ENCODE measurements around the gene KCNJ12. TPM values are rescaled to one million over a fixed set of nuclear protein-coding genes. Genes with fewer than 3 reads are reported as not detected.

The KCNJ12 gene
- total RNA-seq, 1 experiment from 2014 or later, result 5.8 TPM

DNA sequence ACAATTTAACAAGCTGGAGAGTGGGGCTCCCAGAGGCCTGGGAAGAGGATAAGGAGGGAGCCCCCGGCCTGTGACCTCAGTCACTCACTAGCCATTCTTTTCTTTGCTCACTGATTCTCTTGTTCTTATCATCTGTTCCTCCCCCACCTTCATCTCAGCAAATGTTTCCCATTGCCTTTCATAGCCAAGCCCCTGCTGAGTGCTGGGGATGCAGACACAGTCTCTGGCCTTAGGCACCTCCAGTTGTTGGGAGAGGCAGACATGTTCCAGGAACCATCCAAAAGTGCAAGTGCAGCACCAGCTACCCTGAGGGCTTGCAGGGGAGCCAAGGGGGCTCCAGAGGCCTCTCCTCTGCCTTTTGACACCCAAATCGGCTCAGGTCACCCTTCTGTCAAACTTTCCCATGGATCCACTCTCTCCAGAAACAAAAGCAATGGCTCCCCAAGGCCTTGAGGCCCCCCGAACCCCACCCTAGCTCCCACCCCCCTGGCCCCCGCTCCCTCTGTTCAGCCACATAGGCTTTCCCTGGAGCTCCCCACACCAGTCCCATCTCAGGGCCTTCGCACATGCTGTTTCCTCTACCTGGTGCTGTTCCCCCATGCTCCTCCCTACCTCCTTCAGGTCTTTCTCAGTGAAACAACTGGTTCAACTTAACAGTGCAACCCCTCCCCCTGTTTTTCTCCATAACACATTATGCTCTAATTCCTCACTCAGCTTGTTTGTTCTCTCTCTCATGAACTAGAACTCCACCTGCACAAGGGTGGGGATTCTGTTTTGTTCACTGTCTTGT, 14.9 kb upstream of the KCNJ12 start:
- CTCF ChIA-PET, result no interaction called here
- Histone ChIP-seq H2AFZ (ENCODE audit: low read depth, low read length, poor library complexity, severe bottlenecking) (no peak overlapping the region), H3K4me2 (ENCODE audit: low read length) (no peak overlapping the region), H3K4me3 (replicated peaks in 1 of 2; ENCODE audit: low read depth in 1 of 2, low read length in 2 of 2) (no peak overlapping the region), H3K36me3 (ENCODE audit: control insufficient read depth in 1 of 2, insufficient read depth in 2 of 2, low read length in 2 of 2) (no peaks in the 10 kb centered on the region), H3K9me3 (ENCODE audit: control insufficient read depth in 1 of 2, insufficient read depth in 1 of 2, low read depth in 1 of 2, low read length in 2 of 2) (no peaks in the 10 kb centered on the region), H3K9me2 (ENCODE audit: insufficient read depth) (no peaks in the 10 kb centered on the region), H3K4me1 (ENCODE audit: control insufficient read depth in 1 of 2, insufficient read depth in 2 of 2, low read length in 2 of 2) (peaks cover 8 to 11% of the 10 kb centered on the region in 2 experiments), H3K27me3 (ENCODE audit: insufficient read depth, low read length) (no peaks in the 10 kb centered on the region), H3K27ac (ENCODE audit: low read depth, low read length) (no peak overlapping the region), H3K9ac (ENCODE audit: low read length) (no peak overlapping the region), H4K20me1 (ENCODE audit: insufficient read depth) (no peaks in the 10 kb centered on the region), H3K79me2 (ENCODE audit: insufficient read depth, low read length) (no peaks in the 10 kb centered on the region)
- intact Hi-C loops (cut with micrococcal nuclease), result no loop called here
- DNase-seq (ENCODE audit: low read depth, low spot score), result no peak
- POLR2A ChIA-PET, result no interaction called here
- BruUV-seq (replicated peaks), result no TSS peak
- ATAC-seq, result no peak
- RAD21 ChIA-PET (ENCODE audit: low non-redundant PET in 1 of 2, low total read pairs in 2 of 2, uncharacterized antibody in 2 of 2, unreplicated experiment in 2 of 2), result no interaction called here
- TF ChIP-seq ZFX (IDR thresholded peaks at IDR 0.05), result no peak
- TF ChIP-seq REST (IDR thresholded peaks at IDR 0.05; ENCODE audit: low read depth), result no peak
- no peak for TF ChIP-seq CEBPB (IDR thresholded peaks at IDR 0.05; ENCODE audit: low read depth)
- TF ChIP-seq FOSL1 (IDR thresholded peaks at IDR 0.05; ENCODE audit: low read depth), result no peak
- TF ChIP-seq EZH2 (IDR thresholded peaks at IDR 0.05), result no peak
- TF ChIP-seq SIN3A (IDR thresholded peaks at IDR 0.05; ENCODE audit: low read depth), result no peak
- no peak for TF ChIP-seq ZNF274 (IDR thresholded peaks at IDR 0.05; ENCODE audit: low read depth, low read length)
- TF ChIP-seq RAD21 (IDR thresholded peaks at IDR 0.05; ENCODE audit: low read depth), result no peak
- no peak for TF ChIP-seq YY1 (IDR thresholded peaks at IDR 0.05; ENCODE audit: extremely low read depth, insufficient replicate concordance, low read depth, low read length)
- TF ChIP-seq, protein P1, sequence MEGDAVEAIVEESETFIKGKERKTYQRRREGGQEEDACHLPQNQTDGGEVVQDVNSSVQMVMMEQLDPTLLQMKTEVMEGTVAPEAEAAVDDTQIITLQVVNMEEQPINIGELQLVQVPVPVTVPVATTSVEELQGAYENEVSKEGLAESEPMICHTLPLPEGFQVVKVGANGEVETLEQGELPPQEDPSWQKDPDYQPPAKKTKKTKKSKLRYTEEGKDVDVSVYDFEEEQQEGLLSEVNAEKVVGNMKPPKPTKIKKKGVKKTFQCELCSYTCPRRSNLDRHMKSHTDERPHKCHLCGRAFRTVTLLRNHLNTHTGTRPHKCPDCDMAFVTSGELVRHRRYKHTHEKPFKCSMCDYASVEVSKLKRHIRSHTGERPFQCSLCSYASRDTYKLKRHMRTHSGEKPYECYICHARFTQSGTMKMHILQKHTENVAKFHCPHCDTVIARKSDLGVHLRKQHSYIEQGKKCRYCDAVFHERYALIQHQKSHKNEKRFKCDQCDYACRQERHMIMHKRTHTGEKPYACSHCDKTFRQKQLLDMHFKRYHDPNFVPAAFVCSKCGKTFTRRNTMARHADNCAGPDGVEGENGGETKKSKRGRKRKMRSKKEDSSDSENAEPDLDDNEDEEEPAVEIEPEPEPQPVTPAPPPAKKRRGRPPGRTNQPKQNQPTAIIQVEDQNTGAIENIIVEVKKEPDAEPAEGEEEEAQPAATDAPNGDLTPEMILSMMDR (IDR thresholded peaks at IDR 0.05 in 2 of 3, conservative IDR thresholded peaks at IDR 0.05 in 1 of 3; ENCODE audit: borderline replicate concordance in 1 of 3, insufficient read depth in 1 of 3, low read depth in 2 of 3, low read length in 2 of 3), result no peak
- no peak for TF ChIP-seq POLR2A (IDR thresholded peaks at IDR 0.05; ENCODE audit: borderline replicate concordance, extremely low read depth, insufficient read depth, insufficient read length)
- no peak for TF ChIP-seq TCF7L2 (IDR thresholded peaks at IDR 0.05; ENCODE audit: borderline replicate concordance, extremely low read depth, insufficient read depth, insufficient read length)
- TF ChIP-seq POLR2AphosphoS5 (IDR thresholded peaks at IDR 0.05; ENCODE audit: low read depth, low read length), result no peak
- TF ChIP-seq CBX3 (IDR thresholded peaks at IDR 0.05; ENCODE audit: low read depth), result no peak

All from HCT116 (cell line).